ENCODE measurements around the gene CENPB. TPM values are rescaled to one million over a fixed set of nuclear protein-coding genes. Genes with fewer than 3 reads are reported as not detected.

CENPB gene
- total and polyA plus RNA-seq, 2 experiments from 2014 or later: 4.5 to 134 TPM

- 1% methylated on average over 36 to 72 of the region's 80 CpGs for WGBS, 2 experiments (ENCODE audit: low coverage in 1 of 2, low lambda C conversion rate in 2 of 2, missing lambda C conversion rate in 2 of 2)
- H4K20me1 ChIP-seq (ENCODE audit: insufficient read depth): no peaks in the 10 kb centered on the region
- H3K4me1 ChIP-seq (ENCODE audit: insufficient read depth): peaks cover 10% of the 10 kb centered on the region; the same call in 1 of the 2 replicates
- H3K9ac ChIP-seq: peak within 1 kb of the TSS; percentile 91
- no peaks in the 10 kb centered on the region for H3K9me2 ChIP-seq (ENCODE audit: insufficient read depth)
- peak within 1 kb of the TSS; percentile 97 for H3K4me2 ChIP-seq (ENCODE audit: unreplicated experiment)
- in situ Hi-C loops (cut with MboI): no loop called here
- H3K9me3 ChIP-seq (ENCODE audit: low read depth): no peaks in the 10 kb centered on the region
- no peaks in the 10 kb centered on the region for H3K36me3 ChIP-seq (ENCODE audit: low read depth)
- no peak for TF ChIP-seq EZH2 (IDR thresholded peaks at IDR 0.05; ENCODE audit: insufficient read depth, poor library complexity, severe bottlenecking)
- no peak for TF ChIP-seq EZH2phosphoT487 (IDR thresholded peaks at IDR 0.05; ENCODE audit: insufficient read depth, low read depth)
- peaks cover 8% of the 10 kb centered on the region; the same call in 1 of the 2 replicates for H3F3A ChIP-seq (ENCODE audit: insufficient read depth)
- H3K27ac ChIP-seq: peak within 1 kb of the TSS; percentile 88
- peak within 1 kb of the TSS; percentile 82 for H3K4me3 ChIP-seq
- peaks cover 17% of the 10 kb centered on the region for H3K79me2 ChIP-seq (ENCODE audit: insufficient read depth)
- DNase-seq: peak; percentile 100
- H3K27me3 ChIP-seq (replicated peaks; ENCODE audit: insufficient read depth): no peaks in the 10 kb centered on the region
- peak within 1 kb of the TSS; percentile 93 for H2AFZ ChIP-seq
Observed at GRCh38 chr20:3767427-3768341, 18.9 kb downstream of the CENPB start, which contains the start of gene ADISSP. TSS of gene ADISSP (minus strand) at chr20:3767753. CDS start at chr20:3760100, 7,653 bp downstream.

GRCh38 chr20:3767110-3767426 is 19.5 kb downstream of the CENPB start:
- in situ Hi-C loops (cut with MboI): no loop called here
- peaks cover 8% of the 10 kb centered on the region; the same call in 1 of the 2 replicates for H3F3A ChIP-seq (ENCODE audit: insufficient read depth)
- H3K4me3 ChIP-seq: peak overlapping the region; percentile 82
- H3K27ac ChIP-seq: no peak overlapping the region
- peaks cover 10% of the 10 kb centered on the region; the same call in 1 of the 2 replicates for H3K4me1 ChIP-seq (ENCODE audit: insufficient read depth)
- H3K27me3 ChIP-seq (replicated peaks; ENCODE audit: insufficient read depth): no peaks in the 10 kb centered on the region
- TF ChIP-seq EZH2 (IDR thresholded peaks at IDR 0.05; ENCODE audit: insufficient read depth, poor library complexity, severe bottlenecking) (no peak), EZH2phosphoT487 (IDR thresholded peaks at IDR 0.05; ENCODE audit: insufficient read depth, low read depth) (no peak)
- no peaks in the 10 kb centered on the region for H3K9me3 ChIP-seq (ENCODE audit: low read depth)
- peak overlapping the region; percentile 93 for H2AFZ ChIP-seq
- H4K20me1 ChIP-seq (ENCODE audit: insufficient read depth): no peaks in the 10 kb centered on the region
- no peaks in the 10 kb centered on the region for H3K36me3 ChIP-seq (ENCODE audit: low read depth)
- no peaks in the 10 kb centered on the region for H3K9me2 ChIP-seq (ENCODE audit: insufficient read depth)
- WGBS, 2 experiments (ENCODE audit: low coverage in 1 of 2, low lambda C conversion rate in 2 of 2, missing lambda C conversion rate in 2 of 2): 0 to 2% methylated on average over 10 to 19 of the region's 21 CpGs
- H3K4me2 ChIP-seq (ENCODE audit: unreplicated experiment): peak overlapping the region; percentile 97
- peak; percentile 50 for DNase-seq
- peaks cover 17% of the 10 kb centered on the region for H3K79me2 ChIP-seq (ENCODE audit: insufficient read depth)
- peak overlapping the region; percentile 78 for H3K9ac ChIP-seq

- no peak overlapping the region for H3K27ac ChIP-seq
Observed at GRCh38 chr20:3766422-3767109, 20.0 kb downstream of the CENPB start.

GRCh38 chr20:3765171-3765882 is 21.2 kb downstream of the CENPB start:
- peaks cover 8% of the 10 kb centered on the region; the same call in 1 of the 2 replicates for H3F3A ChIP-seq (ENCODE audit: insufficient read depth)
- H3K9me2 ChIP-seq (ENCODE audit: insufficient read depth): no peaks in the 10 kb centered on the region
- H3K4me2 ChIP-seq (ENCODE audit: unreplicated experiment): no peak overlapping the region
- no peak for DNase-seq
- in situ Hi-C loops (cut with MboI): no loop called here
- no peak overlapping the region for H3K27ac ChIP-seq
- WGBS, 2 experiments (ENCODE audit: low coverage in 1 of 2, low lambda C conversion rate in 2 of 2, missing lambda C conversion rate in 2 of 2): 97 to 98% methylated on average over 3 of the region's 3 CpGs
- H3K27me3 ChIP-seq (replicated peaks; ENCODE audit: insufficient read depth): no peaks in the 10 kb centered on the region
- TF ChIP-seq EZH2phosphoT487 (IDR thresholded peaks at IDR 0.05; ENCODE audit: insufficient read depth, low read depth) (no peak), EZH2 (IDR thresholded peaks at IDR 0.05; ENCODE audit: insufficient read depth, poor library complexity, severe bottlenecking) (no peak)
- H3K36me3 ChIP-seq (ENCODE audit: low read depth): no peaks in the 10 kb centered on the region
- H3K4me1 ChIP-seq (ENCODE audit: insufficient read depth): peaks cover 10% of the 10 kb centered on the region; the same call in 1 of the 2 replicates
- no peak overlapping the region for H2AFZ ChIP-seq
- no peak overlapping the region for H3K4me3 ChIP-seq
- H3K9me3 ChIP-seq (ENCODE audit: low read depth): no peaks in the 10 kb centered on the region
- peaks cover 17% of the 10 kb centered on the region for H3K79me2 ChIP-seq (ENCODE audit: insufficient read depth)
- no peaks in the 10 kb centered on the region for H4K20me1 ChIP-seq (ENCODE audit: insufficient read depth)
- H3K9ac ChIP-seq: no peak overlapping the region

More at GRCh38 chr20:3766422-3767109, 20.0 kb downstream of the CENPB start:
- TF ChIP-seq EZH2 (IDR thresholded peaks at IDR 0.05; ENCODE audit: insufficient read depth, poor library complexity, severe bottlenecking): no peak
- no peak for TF ChIP-seq EZH2phosphoT487 (IDR thresholded peaks at IDR 0.05; ENCODE audit: insufficient read depth, low read depth)
- H3K4me3 ChIP-seq: peak overlapping the region; percentile 82
- no peaks in the 10 kb centered on the region for H4K20me1 ChIP-seq (ENCODE audit: insufficient read depth)
- peaks cover 8% of the 10 kb centered on the region; the same call in 1 of the 2 replicates for H3F3A ChIP-seq (ENCODE audit: insufficient read depth)
- H3K9me3 ChIP-seq (ENCODE audit: low read depth): no peaks in the 10 kb centered on the region
- WGBS, 2 experiments (ENCODE audit: low coverage in 1 of 2, low lambda C conversion rate in 2 of 2, missing lambda C conversion rate in 2 of 2): 29% methylated on average over 9 of the region's 9 CpGs
- no peaks in the 10 kb centered on the region for H3K9me2 ChIP-seq (ENCODE audit: insufficient read depth)
- H3K9ac ChIP-seq: peak overlapping the region; percentile 78
- no peak for DNase-seq
- in situ Hi-C loops (cut with MboI): no loop called here
- peak overlapping the region; percentile 93 for H2AFZ ChIP-seq
- peak overlapping the region; percentile 97 for H3K4me2 ChIP-seq (ENCODE audit: unreplicated experiment)
- no peaks in the 10 kb centered on the region for H3K27me3 ChIP-seq (replicated peaks; ENCODE audit: insufficient read depth)
- H3K4me1 ChIP-seq (ENCODE audit: insufficient read depth): peaks cover 10% of the 10 kb centered on the region; the same call in 1 of the 2 replicates
- H3K36me3 ChIP-seq (ENCODE audit: low read depth): no peaks in the 10 kb centered on the region
- H3K79me2 ChIP-seq (ENCODE audit: insufficient read depth): peaks cover 17% of the 10 kb centered on the region

All from GM23248 (cell line).